H1 (cell line): ENCODE results near the gene ASCC1. TPM values are rescaled to one million over a fixed set of nuclear protein-coding genes. Genes with fewer than 3 reads are reported as not detected.

Experiments used
- BACH1 ChIP-seq: IDR thresholded peaks from 2 replicates; pipeline ENCODE4 v1.6.1; 2012; ENCODE audit warnings: low read length, improper control_type of control experiment
- CBX5 ChIP-seq: fragments of 300-800, 300-1000 bp; sonication (generic); IDR thresholded peaks from 2 replicates; pipeline ENCODE4 v1.7.1; 2016; ENCODE audit warnings: antibody characterized with exemption, low read length, low read depth
- CEBPB ChIP-seq: IDR thresholded peaks from 2 replicates; pipeline ENCODE4 v1.6.1; 2012; ENCODE audit warnings: low read depth, low read length
- CHD2 ChIP-seq: IDR thresholded peaks from 2 replicates; pipeline ENCODE4 v1.6.1; 2012; ENCODE audit warnings: low read length, improper control_type of control experiment
- EGR1 ChIP-seq: IDR thresholded peaks from 2 replicates; pipeline ENCODE4 v1.6.1; 2011; ENCODE audit warnings: low read depth, low read length, borderline replicate concordance
- MAFK ChIP-seq: IDR thresholded peaks from 2 replicates; pipeline ENCODE4 v1.6.1; 2012; ENCODE audit warnings: low read depth, mild to moderate bottlenecking, improper control_type of control experiment, low read length
- POLR2AphosphoS5 ChIP-seq: IDR thresholded peaks from 2 replicates; pipeline ENCODE4 v1.6.1; 2011; ENCODE audit warnings: low read depth, low read length
- SP2 ChIP-seq: IDR thresholded peaks from 2 replicates; pipeline ENCODE4 v1.6.1; 2012; ENCODE audit warnings: mild to moderate bottlenecking, low read length, inconsistent platforms
- SP4 ChIP-seq: IDR thresholded peaks from 2 replicates; pipeline ENCODE4 v1.6.1; 2012; ENCODE audit warnings: low read length, inconsistent platforms
- SRF ChIP-seq: IDR thresholded peaks from 2 replicates; pipeline ENCODE4 v1.6.1; 2011; ENCODE audit warnings: mild to moderate bottlenecking, low read depth, low read length, moderate library complexity
- SUZ12 ChIP-seq: fragments of 200-600 bp; sonication (generic); IDR thresholded peaks from 2 replicates; pipeline ENCODE4 v1.6.1; 2012; ENCODE audit warnings: mild to moderate bottlenecking, inconsistent platforms, low read length, moderate library complexity, mixed read lengths
- TBP ChIP-seq: IDR thresholded peaks from 2 replicates; pipeline ENCODE4 v1.6.1; 2011; ENCODE audit warnings: low read depth, low read length, improper control_type of control experiment
- TCF12 ChIP-seq: IDR thresholded peaks from 2 replicates; pipeline ENCODE4 v1.6.1; 2011; ENCODE audit warnings: low read depth, mild to moderate bottlenecking, low read length
- polyA plus RNA-seq, 7 experiments: library from polyadenylated mRNA; depleted of rRNA in 3 of 7; stranded (reverse) in 5 of 7; unstranded in 2 of 7; fragments of >200 nt in 5 of 7; fragments of 200-250 nt in 2 of 7; gene quantifications; 1 replicate in 5 of 7; 2 replicates in 1 of 7; 4 replicates in 1 of 7; pipeline versions ENCODE4 v1.2.1 to v1.2.3, GENCODE V29; 2011 to 2013; ENCODE audit warnings: missing spikeins in 2 of 7, mixed read lengths in 2 of 7
- total RNA-seq: library from RNA; stranded (reverse); fragmentation: NEBNext Ultra II Directional; extraction: Animal tissue kit (Norgen Biotek cat#: 25700); gene quantifications from 2 replicates; pipeline ENCODE4 v1.2.1, GENCODE V29; 2021
- TF ChIP-seq, protein P1 (sequence below): IDR thresholded peaks from 2 replicates; pipeline ENCODE4 v1.6.1; 2011; ENCODE audit warnings: low read length, improper control_type of control experiment
- TF ChIP-seq, protein P2 (sequence below): IDR thresholded peaks from 2 replicates; pipeline ENCODE4 v1.6.1; 2012; ENCODE audit warnings: inconsistent platforms
- TF ChIP-seq, protein P3 (sequence below): IDR thresholded peaks from 2 replicates; pipeline ENCODE4 v1.6.1; 2012; ENCODE audit warnings: low read length, inconsistent platforms
- TF ChIP-seq, protein P4 (sequence below): IDR thresholded peaks from 2 replicates; pipeline ENCODE4 v1.6.1; 2011; ENCODE audit warnings: low read depth, mild to moderate bottlenecking, low read length; ENCODE audit not compliant: insufficient read depth

ASCC1 gene
- total and polyA plus RNA-seq, 2 of the 8 experiments (the other 6 are each of a cell fraction or from before 2014, with no cell fraction given), result 25.6 to 35.8 TPM

DNA sequence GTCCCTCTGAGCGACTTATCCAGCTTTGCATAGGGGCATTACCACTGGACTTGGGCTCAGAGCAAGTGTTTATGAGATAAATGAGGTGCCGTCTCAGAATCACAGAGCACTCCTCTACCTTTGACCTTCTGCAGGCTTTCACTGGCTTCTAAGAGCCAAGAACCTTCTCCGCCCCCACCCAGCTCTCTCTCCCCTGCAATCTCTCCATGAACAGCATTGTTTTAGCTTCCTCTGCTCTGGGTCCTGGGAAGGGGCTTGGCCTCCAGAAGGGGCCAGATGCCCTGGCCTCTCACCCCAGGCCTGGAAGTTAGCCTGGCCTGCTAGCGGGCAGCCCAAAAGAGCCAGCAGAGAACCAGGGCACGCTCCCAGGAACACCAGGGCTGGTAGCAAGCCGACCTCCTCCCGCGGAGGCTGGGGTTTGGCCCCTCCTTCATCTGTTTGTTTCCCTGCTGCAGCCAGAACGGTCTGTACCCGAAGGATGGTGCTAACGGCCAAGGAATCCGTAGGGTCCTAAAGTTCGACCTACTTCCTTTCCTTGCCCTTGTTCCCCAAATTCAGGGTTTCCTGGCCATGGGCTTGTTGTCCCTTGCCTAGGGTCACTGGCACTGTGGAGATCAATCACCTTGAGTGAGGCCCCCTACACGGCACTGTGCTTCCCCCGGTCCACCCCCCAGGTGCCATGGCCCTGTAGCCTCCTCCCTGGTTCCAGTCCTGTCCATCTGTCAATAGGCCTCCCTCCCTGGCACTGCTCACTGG is 38.9 kb upstream of the ASCC1 start (continued):
- TF ChIP-seq CBX5 (no peak), BACH1 (no peak), SRF (no peak), CHD2 (no peak), MAFK (no peak), SUZ12 (no peak), EGR1 (no peak), SP2 (no peak), POLR2AphosphoS5 (no peak), SP4 (0 out of 2 replicates have a peak, but pooled peaks have one; percentile 52), CEBPB (no peak), TCF12 (no peak), TBP (peak; percentile 53; the same call in 1 of the 2 replicates)
- TF ChIP-seq, protein P1, sequence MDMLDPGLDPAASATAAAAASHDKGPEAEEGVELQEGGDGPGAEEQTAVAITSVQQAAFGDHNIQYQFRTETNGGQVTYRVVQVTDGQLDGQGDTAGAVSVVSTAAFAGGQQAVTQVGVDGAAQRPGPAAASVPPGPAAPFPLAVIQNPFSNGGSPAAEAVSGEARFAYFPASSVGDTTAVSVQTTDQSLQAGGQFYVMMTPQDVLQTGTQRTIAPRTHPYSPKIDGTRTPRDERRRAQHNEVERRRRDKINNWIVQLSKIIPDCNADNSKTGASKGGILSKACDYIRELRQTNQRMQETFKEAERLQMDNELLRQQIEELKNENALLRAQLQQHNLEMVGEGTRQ, result no peak
- TF ChIP-seq, protein P2, sequence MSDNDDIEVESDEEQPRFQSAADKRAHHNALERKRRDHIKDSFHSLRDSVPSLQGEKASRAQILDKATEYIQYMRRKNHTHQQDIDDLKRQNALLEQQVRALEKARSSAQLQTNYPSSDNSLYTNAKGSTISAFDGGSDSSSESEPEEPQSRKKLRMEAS, result peak; percentile 54
- TF ChIP-seq, protein P3, sequence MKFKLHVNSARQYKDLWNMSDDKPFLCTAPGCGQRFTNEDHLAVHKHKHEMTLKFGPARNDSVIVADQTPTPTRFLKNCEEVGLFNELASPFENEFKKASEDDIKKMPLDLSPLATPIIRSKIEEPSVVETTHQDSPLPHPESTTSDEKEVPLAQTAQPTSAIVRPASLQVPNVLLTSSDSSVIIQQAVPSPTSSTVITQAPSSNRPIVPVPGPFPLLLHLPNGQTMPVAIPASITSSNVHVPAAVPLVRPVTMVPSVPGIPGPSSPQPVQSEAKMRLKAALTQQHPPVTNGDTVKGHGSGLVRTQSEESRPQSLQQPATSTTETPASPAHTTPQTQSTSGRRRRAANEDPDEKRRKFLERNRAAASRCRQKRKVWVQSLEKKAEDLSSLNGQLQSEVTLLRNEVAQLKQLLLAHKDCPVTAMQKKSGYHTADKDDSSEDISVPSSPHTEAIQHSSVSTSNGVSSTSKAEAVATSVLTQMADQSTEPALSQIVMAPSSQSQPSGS, result no peak
- TF ChIP-seq, protein P4, sequence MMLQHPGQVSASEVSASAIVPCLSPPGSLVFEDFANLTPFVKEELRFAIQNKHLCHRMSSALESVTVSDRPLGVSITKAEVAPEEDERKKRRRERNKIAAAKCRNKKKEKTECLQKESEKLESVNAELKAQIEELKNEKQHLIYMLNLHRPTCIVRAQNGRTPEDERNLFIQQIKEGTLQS, result no peak
